ENCODE measurements around the gene NCF2. TPM values are rescaled to one million over a fixed set of nuclear protein-coding genes. Genes with fewer than 3 reads are reported as not detected.

The NCF2 gene
- total RNA-seq, 1 experiment from 2014 or later, result 31.3 TPM

GRCh38 chr1:183550915-183551314, 39.3 kb downstream of the NCF2 start:
- H3K27ac ChIP-seq (ENCODE audit: low read length), result no peak overlapping the region
- BruUV-seq (replicated peaks), result no TSS peak
- H3K9me3 ChIP-seq (ENCODE audit: low read length), result no peaks in the 10 kb centered on the region
- H3K9me2 ChIP-seq (replicated peaks; ENCODE audit: low read length), result no peaks in the 10 kb centered on the region
- TF ChIP-seq CTCF (conservative IDR thresholded peaks at IDR 0.05; ENCODE audit: low read depth, low read length) (no peak), EZH2 (IDR thresholded peaks at IDR 0.05; ENCODE audit: low read length, unreplicated experiment) (no peak), EZH2phosphoT487 (IDR thresholded peaks at IDR 0.05; ENCODE audit: borderline replicate concordance, low read length) (no peak)
- no peaks in the 10 kb centered on the region for H3K4me1 ChIP-seq (ENCODE audit: insufficient read depth, low read length)
- H3F3A ChIP-seq (ENCODE audit: low read length, unreplicated experiment), result no peaks in the 10 kb centered on the region
- ATAC-seq (no peak), DNase-seq (no peak)
- no peaks in the 10 kb centered on the region for H3K27me3 ChIP-seq (ENCODE audit: low read length)
- POLR2A ChIA-PET (ENCODE audit: unreplicated experiment), result no interaction called here
- H3K4me2 ChIP-seq (ENCODE audit: low read length), result no peak overlapping the region
- no peak overlapping the region for H3K4me3 ChIP-seq (ENCODE audit: low read length)
- no peaks in the 10 kb centered on the region for H4K20me1 ChIP-seq (ENCODE audit: low read length)
- peaks cover 43% of the 10 kb centered on the region for H3K36me3 ChIP-seq (ENCODE audit: low read depth, low read length)
- H2AFZ ChIP-seq (ENCODE audit: low read length), result no peak overlapping the region
- intact Hi-C loops (cut with micrococcal nuclease), result loop anchor here (5.0 kb wide), 1 partner anchor 71 kb away; no protein-coding TSS in a partner anchor
- H3K79me2 ChIP-seq (ENCODE audit: low read length), result no peaks in the 10 kb centered on the region
- no peak overlapping the region for H3K9ac ChIP-seq (ENCODE audit: low read length)
- CTCF ChIA-PET, result no interaction called here

- CTCF ChIA-PET, result no interaction called here
These were observed 42.1 kb downstream of the NCF2 start for GRCh38 chr1:183548116-183548515.

More at GRCh38 chr1:183548116-183548515, 42.1 kb downstream of the NCF2 start:
- POLR2A ChIA-PET (ENCODE audit: unreplicated experiment), result interaction anchor here (0.6 kb wide), 1 partner anchor 39 kb away, joined by 3 read pairs; no protein-coding TSS in a partner anchor
- no peaks in the 10 kb centered on the region for H3K79me2 ChIP-seq (ENCODE audit: low read length)
- no peak overlapping the region for H2AFZ ChIP-seq (ENCODE audit: low read length)
- H4K20me1 ChIP-seq (ENCODE audit: low read length), result no peaks in the 10 kb centered on the region
- no peaks in the 10 kb centered on the region for H3K27me3 ChIP-seq (ENCODE audit: low read length)
- no peak overlapping the region for H3K27ac ChIP-seq (ENCODE audit: low read length)
- H3K4me3 ChIP-seq (ENCODE audit: low read length), result no peak overlapping the region
- 0 out of 2 replicates have a peak, but pooled peaks cover 4% of the 10 kb centered on the region for H3K4me1 ChIP-seq (ENCODE audit: insufficient read depth, low read length)
- H3K9me3 ChIP-seq (ENCODE audit: low read length), result no peaks in the 10 kb centered on the region
- peaks cover 3% of the 10 kb centered on the region for H3F3A ChIP-seq (ENCODE audit: low read length, unreplicated experiment)
- BruUV-seq (replicated peaks), result no TSS peak
- TF ChIP-seq EZH2phosphoT487 (IDR thresholded peaks at IDR 0.05; ENCODE audit: borderline replicate concordance, low read length), result no peak
- no peak for TF ChIP-seq CTCF (conservative IDR thresholded peaks at IDR 0.05; ENCODE audit: low read depth, low read length)
- TF ChIP-seq EZH2 (IDR thresholded peaks at IDR 0.05; ENCODE audit: low read length, unreplicated experiment), result no peak
- DNase-seq (no peak), ATAC-seq (no peak)
- no peak overlapping the region for H3K9ac ChIP-seq (ENCODE audit: low read length)
- intact Hi-C loops (cut with micrococcal nuclease), result no loop called here
- H3K4me2 ChIP-seq (ENCODE audit: low read length), result no peak overlapping the region
- H3K9me2 ChIP-seq (replicated peaks; ENCODE audit: low read length), result no peaks in the 10 kb centered on the region
- H3K36me3 ChIP-seq (ENCODE audit: low read depth, low read length), result peaks cover 57% of the 10 kb centered on the region

Measured in PC-3 (cell line).